SU-DHL-6 (cell line): ENCODE results near the gene MYT1.

ENCODE experiments used
- H2AFZ ChIP-seq: fragments of 200-600 bp; sonication (generic); 2 replicates; pipeline ENCODE4 v1.6.1; 2014; ENCODE audit warnings: low read depth, mild to moderate bottlenecking, moderate library complexity, mixed read lengths, antibody characterized with exemption, low read length; ENCODE audit not compliant: severe bottlenecking
- H3F3A ChIP-seq: fragments of 200-600 bp; shearing (Covaris generic); 2 replicates; pipeline ENCODE4 v1.6.0; 2016; ENCODE audit warnings: antibody characterized with exemption, mild to moderate bottlenecking; ENCODE audit not compliant: insufficient read depth
- H3K27ac ChIP-seq: fragments of 200-600 bp; sonication (generic); 2 replicates; pipeline ENCODE4 v1.5.1; 2016; ENCODE audit warnings: low read depth, mild to moderate bottlenecking, low read length, moderate library complexity, mixed read lengths
- H3K27me3 ChIP-seq: fragments of 200-600 bp; sonication (generic), shearing (Covaris generic); 2 replicates; pipeline ENCODE4 v1.6.0; 2014; ENCODE audit warnings: mild to moderate bottlenecking, low read length
- H3K36me3 ChIP-seq: fragments of 200-600 bp; sonication (generic); 2 replicates; pipeline ENCODE4 v1.6.1; 2014; ENCODE audit warnings: mild to moderate bottlenecking, low read length, mixed read lengths
- H3K4me2 ChIP-seq: fragments of 300-600, 200-600 bp; shearing (Covaris generic), sonication (generic); 2 replicates; pipeline ENCODE4 v1.6.0; 2014; ENCODE audit warnings: low read length, low read depth, mild to moderate bottlenecking; ENCODE audit not compliant: poor library complexity, severe bottlenecking
- H3K4me3 ChIP-seq: fragments of 200-600 bp; sonication (generic); 2 replicates; pipeline ENCODE4 v1.5.1; 2014; ENCODE audit warnings: antibody characterized with exemption, low read length, mild to moderate bottlenecking, mixed read lengths; ENCODE audit not compliant: insufficient read depth, poor library complexity, severe bottlenecking
- H3K79me2 ChIP-seq: fragments of 200-600 bp; sonication (generic); 2 replicates; pipeline ENCODE4 v1.6.1; 2014; ENCODE audit warnings: mild to moderate bottlenecking, low read length, moderate library complexity; ENCODE audit not compliant: insufficient read depth
- H3K9ac ChIP-seq: fragments of 200-600 bp; sonication (generic); 2 replicates; pipeline ENCODE4 v1.7.0; 2014; ENCODE audit warnings: mild to moderate bottlenecking, low read length
- H3K9me2 ChIP-seq: fragments of 200-600 bp; sonication (generic); replicated peaks from 2 replicates; pipeline ENCODE4 v1.6.1; 2014; ENCODE audit warnings: low read length; ENCODE audit not compliant: insufficient read depth
- H3K9me3 ChIP-seq: fragments of 200-600 bp; sonication (generic); 2 replicates; pipeline ENCODE4 v1.6.1; 2014; ENCODE audit warnings: low read length, mixed read lengths; ENCODE audit not compliant: insufficient read depth
- H4K20me1 ChIP-seq: fragments of 200-600 bp; sonication (generic); 2 replicates; pipeline ENCODE4 v1.6.1; 2014; ENCODE audit warnings: low read depth, mild to moderate bottlenecking, antibody characterized with exemption, low read length, moderate library complexity, mixed read lengths
- CTCF ChIP-seq: fragments of 200-600 bp; sonication (generic); IDR thresholded peaks from one replicate; pipeline ENCODE4 v1.5.1; 2017; ENCODE audit warnings: antibody characterized with exemption, mild to moderate bottlenecking, low read length, moderate library complexity; ENCODE audit not compliant: insufficient read depth, poor library complexity, severe bottlenecking
- EZH2phosphoT487 ChIP-seq: fragments of 200-600 bp; sonication (generic), shearing (Covaris generic); conservative IDR thresholded peaks from 2 replicates; pipeline ENCODE4 v1.6.1; 2018; ENCODE audit warnings: mild to moderate bottlenecking, antibody characterized with exemption, low read length, moderate library complexity, mixed read lengths

Gene MYT1

GRCh38 chr20:64236137-64237088, 72.2 kb downstream of the MYT1 start:
- Histone ChIP-seq H3K27ac (no peak overlapping the region), H3K27me3 (no peaks in the 10 kb centered on the region), H3K9me3 (no peaks in the 10 kb centered on the region), H4K20me1 (no peaks in the 10 kb centered on the region), H3K79me2 (no peaks in the 10 kb centered on the region), H3K9ac (no peak overlapping the region), H3K4me2 (no peak overlapping the region), H3K36me3 (no peaks in the 10 kb centered on the region), H3F3A (no peaks in the 10 kb centered on the region), H2AFZ (no peak overlapping the region), H3K9me2 (no peaks in the 10 kb centered on the region), H3K4me3 (no peak overlapping the region)
- no peak for TF ChIP-seq EZH2phosphoT487

- Histone ChIP-seq H3K9me2 (no peaks in the 10 kb centered on the region), H2AFZ (no peak overlapping the region), H3K4me3 (no peak overlapping the region), H3K79me2 (no peaks in the 10 kb centered on the region), H3F3A (no peaks in the 10 kb centered on the region), H3K27me3 (no peaks in the 10 kb centered on the region), H3K27ac (no peak overlapping the region), H3K36me3 (no peaks in the 10 kb centered on the region), H3K9me3 (no peaks in the 10 kb centered on the region), H3K4me2 (no peak overlapping the region), H4K20me1 (no peaks in the 10 kb centered on the region), H3K9ac (no peak overlapping the region)
- TF ChIP-seq EZH2phosphoT487 (no peak), CTCF (no peak)
These were observed 73.1 kb downstream of the MYT1 start for GRCh38 chr20:64237316-64237715.

- H3K9ac ChIP-seq = no peak overlapping the region
These were observed 74.0 kb downstream of the MYT1 start for GRCh38 chr20:64238115-64238825.

More at GRCh38 chr20:64238115-64238825, 74.0 kb downstream of the MYT1 start:
- Histone ChIP-seq H3K4me2 (no peak overlapping the region), H3K9me3 (no peaks in the 10 kb centered on the region), H3K9me2 (no peaks in the 10 kb centered on the region), H3K36me3 (no peaks in the 10 kb centered on the region), H2AFZ (no peak overlapping the region), H3K27ac (no peak overlapping the region), H3F3A (no peaks in the 10 kb centered on the region), H3K4me3 (no peak overlapping the region), H3K27me3 (no peaks in the 10 kb centered on the region), H4K20me1 (no peaks in the 10 kb centered on the region), H3K79me2 (no peaks in the 10 kb centered on the region)
- TF ChIP-seq CTCF = no peak
- TF ChIP-seq EZH2phosphoT487 = no peak
